SU-DHL-6 (cell line): Measurements from ENCODE around the gene COL4A1.

Source experiments
- EZH2phosphoT487 ChIP-seq: fragments of 200-600 bp; sonication (generic), shearing (Covaris generic); conservative IDR thresholded peaks from 2 replicates; pipeline ENCODE4 v1.6.1; 2018; ENCODE audit warnings: mild to moderate bottlenecking, antibody characterized with exemption, low read length, moderate library complexity, mixed read lengths
- TF ChIP-seq, protein P1 (sequence below): fragments of 200-600 bp; sonication (generic); IDR thresholded peaks from one replicate; pipeline ENCODE4 v1.5.1; 2017; ENCODE audit warnings: antibody characterized with exemption, mild to moderate bottlenecking, low read length, moderate library complexity; ENCODE audit not compliant: insufficient read depth, poor library complexity, severe bottlenecking

GRCh38 chr13:110244976-110245375 is 62.0 kb downstream of the COL4A1 start:
- TF ChIP-seq, protein P1, sequence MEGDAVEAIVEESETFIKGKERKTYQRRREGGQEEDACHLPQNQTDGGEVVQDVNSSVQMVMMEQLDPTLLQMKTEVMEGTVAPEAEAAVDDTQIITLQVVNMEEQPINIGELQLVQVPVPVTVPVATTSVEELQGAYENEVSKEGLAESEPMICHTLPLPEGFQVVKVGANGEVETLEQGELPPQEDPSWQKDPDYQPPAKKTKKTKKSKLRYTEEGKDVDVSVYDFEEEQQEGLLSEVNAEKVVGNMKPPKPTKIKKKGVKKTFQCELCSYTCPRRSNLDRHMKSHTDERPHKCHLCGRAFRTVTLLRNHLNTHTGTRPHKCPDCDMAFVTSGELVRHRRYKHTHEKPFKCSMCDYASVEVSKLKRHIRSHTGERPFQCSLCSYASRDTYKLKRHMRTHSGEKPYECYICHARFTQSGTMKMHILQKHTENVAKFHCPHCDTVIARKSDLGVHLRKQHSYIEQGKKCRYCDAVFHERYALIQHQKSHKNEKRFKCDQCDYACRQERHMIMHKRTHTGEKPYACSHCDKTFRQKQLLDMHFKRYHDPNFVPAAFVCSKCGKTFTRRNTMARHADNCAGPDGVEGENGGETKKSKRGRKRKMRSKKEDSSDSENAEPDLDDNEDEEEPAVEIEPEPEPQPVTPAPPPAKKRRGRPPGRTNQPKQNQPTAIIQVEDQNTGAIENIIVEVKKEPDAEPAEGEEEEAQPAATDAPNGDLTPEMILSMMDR, result no peak
- no peak for TF ChIP-seq EZH2phosphoT487
